ENCODE measurements around the gene LGR4. TPM values are rescaled to one million over a fixed set of nuclear protein-coding genes. Genes with fewer than 3 reads are reported as not detected.

LGR4 gene
- total and polyA plus RNA-seq, 9 of the 15 experiments (the other 6 are each of a cell fraction or from before 2014, with no cell fraction given): 0.94 to 10.1 (median 5.8) TPM

DNA sequence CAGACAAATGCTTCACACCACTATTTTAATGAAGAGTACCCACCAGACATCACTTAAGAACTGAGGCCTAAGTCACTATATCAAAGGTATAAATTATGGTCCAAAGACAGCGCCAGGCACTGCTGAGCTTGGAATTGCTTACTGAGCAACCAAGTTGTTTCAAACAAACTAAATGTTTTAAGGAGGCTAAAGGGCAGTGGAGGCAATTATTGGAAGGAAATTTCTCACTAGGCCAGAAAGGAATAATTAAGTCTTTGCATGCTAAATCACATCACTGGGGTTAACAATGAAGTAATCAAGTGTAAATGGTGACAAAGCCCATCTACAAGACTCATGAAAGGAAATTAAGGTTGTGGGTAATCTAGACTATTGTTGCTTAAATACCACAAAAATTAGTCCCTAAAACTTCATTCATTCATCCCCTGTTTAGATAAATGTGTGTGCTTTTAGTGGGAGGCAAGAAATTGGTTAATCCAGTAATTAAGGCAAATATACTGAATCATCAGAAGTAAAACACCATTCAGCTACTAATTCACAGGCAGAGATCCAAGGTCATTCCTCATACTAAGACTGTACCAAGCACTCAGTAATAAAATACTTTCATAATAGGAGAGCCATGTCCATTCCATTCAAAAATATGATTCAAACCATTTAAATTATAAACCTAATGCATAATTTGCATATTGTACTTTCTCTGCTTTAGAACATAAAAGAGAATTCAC, 21.2 kb downstream of the LGR4 start:
- H3K4me2 ChIP-seq (ENCODE audit: insufficient read depth, low read length): no peak overlapping the region
- no peak overlapping the region for H3K27ac ChIP-seq (ENCODE audit: extremely low read depth, low read depth, low read length)
- no peaks in the 10 kb centered on the region for H4K20me1 ChIP-seq (replicated peaks; ENCODE audit: control insufficient read depth, insufficient read depth, low read length)
- ChIA-PET POLR2A (no interaction called here), CTCF (ENCODE audit: low intra/inter-chr PET ratio) (no interaction called here)
- in situ Hi-C loops (cut with MboI): no loop called here
- no peak for ATAC-seq
- H3K36me3 ChIP-seq (ENCODE audit: control insufficient read depth, insufficient read depth, low read length): no peaks in the 10 kb centered on the region
- H3K9ac ChIP-seq (ENCODE audit: insufficient read depth in 1 of 2, low read depth in 2 of 2, low read length in 2 of 2): no peak overlapping the region
- H3K79me2 ChIP-seq (ENCODE audit: control insufficient read depth, insufficient read depth, low read length): no peaks in the 10 kb centered on the region
- BruUV-seq (replicated peaks): no TSS peak
- H3K27me3 ChIP-seq (ENCODE audit: control insufficient read depth in 2 of 2, insufficient read depth in 2 of 2, low read length in 2 of 2): no peaks in the 10 kb centered on the region
- H3K4me3 ChIP-seq: no peak overlapping the region
- 100% methylated on average over 1 of the region's 1 CpG for WGBS (ENCODE audit: insufficient coverage, low coverage, missing lambda C conversion rate)
- intact Hi-C loops (cut with micrococcal nuclease): no loop called here
- no peak for DNase-seq (ENCODE audit: extremely low read depth in 1 of 4, low spot score in 3 of 4)
- peaks cover 3% of the 10 kb centered on the region in 2 experiments; a peak in 2 of 5 replicates for H3K4me1 ChIP-seq (replicated peaks in 1 of 2; ENCODE audit: control insufficient read depth in 2 of 2, insufficient read depth in 2 of 2, low read length in 2 of 2)
- no peak for FAIRE-seq
- H3K9me1 ChIP-seq (ENCODE audit: control insufficient read depth, insufficient read depth, low read length): no peaks in the 10 kb centered on the region
- H2AFZ ChIP-seq (ENCODE audit: low read depth, low read length): no peak overlapping the region
- no peaks in the 10 kb centered on the region for H3K9me3 ChIP-seq (replicated peaks; ENCODE audit: control insufficient read depth, insufficient read depth, low read depth, low read length)
- TF ChIP-seq ZNF253 (CRISPR knock-in tag; conservative IDR thresholded peaks at IDR 0.05): no peak
- TF ChIP-seq, protein P1, sequence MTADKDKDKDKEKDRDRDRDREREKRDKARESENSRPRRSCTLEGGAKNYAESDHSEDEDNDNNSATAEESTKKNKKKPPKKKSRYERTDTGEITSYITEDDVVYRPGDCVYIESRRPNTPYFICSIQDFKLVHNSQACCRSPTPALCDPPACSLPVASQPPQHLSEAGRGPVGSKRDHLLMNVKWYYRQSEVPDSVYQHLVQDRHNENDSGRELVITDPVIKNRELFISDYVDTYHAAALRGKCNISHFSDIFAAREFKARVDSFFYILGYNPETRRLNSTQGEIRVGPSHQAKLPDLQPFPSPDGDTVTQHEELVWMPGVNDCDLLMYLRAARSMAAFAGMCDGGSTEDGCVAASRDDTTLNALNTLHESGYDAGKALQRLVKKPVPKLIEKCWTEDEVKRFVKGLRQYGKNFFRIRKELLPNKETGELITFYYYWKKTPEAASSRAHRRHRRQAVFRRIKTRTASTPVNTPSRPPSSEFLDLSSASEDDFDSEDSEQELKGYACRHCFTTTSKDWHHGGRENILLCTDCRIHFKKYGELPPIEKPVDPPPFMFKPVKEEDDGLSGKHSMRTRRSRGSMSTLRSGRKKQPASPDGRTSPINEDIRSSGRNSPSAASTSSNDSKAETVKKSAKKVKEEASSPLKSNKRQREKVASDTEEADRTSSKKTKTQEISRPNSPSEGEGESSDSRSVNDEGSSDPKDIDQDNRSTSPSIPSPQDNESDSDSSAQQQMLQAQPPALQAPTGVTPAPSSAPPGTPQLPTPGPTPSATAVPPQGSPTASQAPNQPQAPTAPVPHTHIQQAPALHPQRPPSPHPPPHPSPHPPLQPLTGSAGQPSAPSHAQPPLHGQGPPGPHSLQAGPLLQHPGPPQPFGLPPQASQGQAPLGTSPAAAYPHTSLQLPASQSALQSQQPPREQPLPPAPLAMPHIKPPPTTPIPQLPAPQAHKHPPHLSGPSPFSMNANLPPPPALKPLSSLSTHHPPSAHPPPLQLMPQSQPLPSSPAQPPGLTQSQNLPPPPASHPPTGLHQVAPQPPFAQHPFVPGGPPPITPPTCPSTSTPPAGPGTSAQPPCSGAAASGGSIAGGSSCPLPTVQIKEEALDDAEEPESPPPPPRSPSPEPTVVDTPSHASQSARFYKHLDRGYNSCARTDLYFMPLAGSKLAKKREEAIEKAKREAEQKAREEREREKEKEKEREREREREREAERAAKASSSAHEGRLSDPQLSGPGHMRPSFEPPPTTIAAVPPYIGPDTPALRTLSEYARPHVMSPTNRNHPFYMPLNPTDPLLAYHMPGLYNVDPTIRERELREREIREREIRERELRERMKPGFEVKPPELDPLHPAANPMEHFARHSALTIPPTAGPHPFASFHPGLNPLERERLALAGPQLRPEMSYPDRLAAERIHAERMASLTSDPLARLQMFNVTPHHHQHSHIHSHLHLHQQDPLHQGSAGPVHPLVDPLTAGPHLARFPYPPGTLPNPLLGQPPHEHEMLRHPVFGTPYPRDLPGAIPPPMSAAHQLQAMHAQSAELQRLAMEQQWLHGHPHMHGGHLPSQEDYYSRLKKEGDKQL (CRISPR knock-in tag; IDR thresholded peaks at IDR 0.05; ENCODE audit: borderline replicate concordance): no peak
- no peak for TF ChIP-seq FOXK1 (CRISPR knock-in tag; IDR thresholded peaks at IDR 0.05; ENCODE audit: borderline replicate concordance)
- TF ChIP-seq, protein P2, sequence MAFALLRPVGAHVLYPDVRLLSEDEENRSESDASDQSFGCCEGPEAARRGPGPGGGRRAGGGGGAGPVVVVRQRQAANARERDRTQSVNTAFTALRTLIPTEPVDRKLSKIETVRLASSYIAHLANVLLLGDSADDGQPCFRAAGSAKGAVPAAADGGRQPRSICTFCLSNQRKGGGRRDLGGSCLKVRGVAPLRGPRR (CRISPR knock-in tag; IDR thresholded peaks at IDR 0.05): no peak
- no peak for TF ChIP-seq SPI1 (IDR thresholded peaks at IDR 0.05; ENCODE audit: borderline replicate concordance, low read depth, low read length)
- no peak for TF ChIP-seq MEF2D (tag; conservative IDR thresholded peaks at IDR 0.05; ENCODE audit: low read depth)
- no peak for TF ChIP-seq TAF9B (IDR thresholded peaks at IDR 0.05; ENCODE audit: partially characterized antibody)
- TF ChIP-seq, protein P3, sequence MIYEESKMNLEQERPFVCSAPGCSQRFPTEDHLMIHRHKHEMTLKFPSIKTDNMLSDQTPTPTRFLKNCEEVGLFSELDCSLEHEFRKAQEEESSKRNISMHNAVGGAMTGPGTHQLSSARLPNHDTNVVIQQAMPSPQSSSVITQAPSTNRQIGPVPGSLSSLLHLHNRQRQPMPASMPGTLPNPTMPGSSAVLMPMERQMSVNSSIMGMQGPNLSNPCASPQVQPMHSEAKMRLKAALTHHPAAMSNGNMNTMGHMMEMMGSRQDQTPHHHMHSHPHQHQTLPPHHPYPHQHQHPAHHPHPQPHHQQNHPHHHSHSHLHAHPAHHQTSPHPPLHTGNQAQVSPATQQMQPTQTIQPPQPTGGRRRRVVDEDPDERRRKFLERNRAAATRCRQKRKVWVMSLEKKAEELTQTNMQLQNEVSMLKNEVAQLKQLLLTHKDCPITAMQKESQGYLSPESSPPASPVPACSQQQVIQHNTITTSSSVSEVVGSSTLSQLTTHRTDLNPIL (CRISPR knock-in tag; IDR thresholded peaks at IDR 0.05): no peak
- no peak for TF ChIP-seq ZNF232 (CRISPR knock-in tag; IDR thresholded peaks at IDR 0.05)
- no peak for TF ChIP-seq SIRT6 (IDR thresholded peaks at IDR 0.05; ENCODE audit: low read depth, low read length)
- no peak for TF ChIP-seq COPS2 (conservative IDR thresholded peaks at IDR 0.05)
- no peak for TF ChIP-seq ZNF140 (CRISPR knock-in tag; IDR thresholded peaks at IDR 0.05)
- TF ChIP-seq ZSCAN29 (IDR thresholded peaks at IDR 0.05): no peak
- no peak for TF ChIP-seq GTF2A2 (tag; IDR thresholded peaks at IDR 0.05)
- no peak for TF ChIP-seq HMG20B (CRISPR knock-in tag; IDR thresholded peaks at IDR 0.05)
